Measurements from ENCODE around the gene RASSF8.

RASSF8 gene

GRCh38 chr12:26068503-26068902 is 110.0 kb downstream of the RASSF8 start:
- no peak for DNase-seq

- DNase-seq: no peak
These were observed 111.3 kb downstream of the RASSF8 start for GRCh38 chr12:26069796-26070195.

GRCh38 chr12:26077915-26078702 is 119.6 kb downstream of the RASSF8 start:
- no peak for DNase-seq

- peak; percentile 45 to 65 (median 57) for DNase-seq
These were observed 122.4 kb downstream of the RASSF8 start for GRCh38 chr12:26080911-26081310.

- peak; percentile 68 to 79 (median 78) for DNase-seq
These were observed 128.5 kb downstream of the RASSF8 start for GRCh38 chr12:26086936-26087335.

GRCh38 chr12:26088998-26089397 is 130.5 kb downstream of the RASSF8 start:
- DNase-seq: no peak

GRCh38 chr12:26090836-26091510 is 132.5 kb downstream of the RASSF8 start:
- no peak for DNase-seq

GRCh38 chr12:26091822-26092221 is 133.3 kb downstream of the RASSF8 start:
- DNase-seq: no peak

GRCh38 chr12:26092346-26093105 is 134.0 kb downstream of the RASSF8 start:
- DNase-seq: no peak

- no peak for DNase-seq
These were observed 136.7 kb downstream of the RASSF8 start for GRCh38 chr12:26095186-26095585.

- no peak for DNase-seq
These were observed 137.6 kb downstream of the RASSF8 start for GRCh38 chr12:26096036-26096435.

- peak; percentile 84 to 90 (median 86) for DNase-seq
These were observed 138.8 kb downstream of the RASSF8 start for GRCh38 chr12:26097046-26097878.

- DNase-seq: no peak
These were observed 142.3 kb downstream of the RASSF8 start for GRCh38 chr12:26100666-26101349.

- DNase-seq: no peak
These were observed 142.9 kb downstream of the RASSF8 start for GRCh38 chr12:26101350-26101734.

GRCh38 chr12:26101763-26102162 is 143.3 kb downstream of the RASSF8 start:
- peak; percentile 30 to 61 (median 45) for DNase-seq

- no peak for DNase-seq
These were observed 144.5 kb downstream of the RASSF8 start for GRCh38 chr12:26102953-26103352.

- no peak for DNase-seq
These were observed 147.9 kb downstream of the RASSF8 start for GRCh38 chr12:26106347-26106746.

- no peak for DNase-seq
These were observed 150.4 kb downstream of the RASSF8 start for GRCh38 chr12:26108915-26109314.

GRCh38 chr12:26109343-26109881 is 150.9 kb downstream of the RASSF8 start:
- no peak for DNase-seq

GRCh38 chr12:26112232-26112631 is 153.8 kb downstream of the RASSF8 start:
- DNase-seq: no peak

- DNase-seq: no peak
These were observed 154.2 kb downstream of the RASSF8 start for GRCh38 chr12:26112703-26113147.

Measured in suppressor macrophage treated with lipopolysaccharide for 1 hour (primary cell).